Natural killer cell (primary cell): Measurements from ENCODE around the gene SHROOM3. TPM values are rescaled to one million over a fixed set of nuclear protein-coding genes. Genes with fewer than 3 reads are reported as not detected.

Experiments
- ATAC-seq, 3 donors: fragments of 150-1000 bp in 2 of 3; fragments of 200-7000 bp in 1 of 3; cut with Tn5 transposase; 1 replicate in 1 of 3; 2 replicates in 2 of 3; pipeline ENCODE4 v1.10.0; 2021; ENCODE audit warnings: mild to moderate bottlenecking in 2 of 3, moderate library complexity in 2 of 3
- DNase-seq, 2 donors: peaks; one replicate each; pipeline versions ENCODE4 v3.0.0 to v3.0.0-alpha.2; 2013 to 2021; ENCODE audit warnings: mixed read lengths in 1 of 2
- H3K27ac ChIP-seq: one replicate; pipeline ENCODE4 v1.5.1; 2013; ENCODE audit warnings: mild to moderate bottlenecking, low read length
- H3K27me3 ChIP-seq: one replicate; pipeline ENCODE4 v1.6.1; 2013; ENCODE audit warnings: low read length; ENCODE audit not compliant: control insufficient read depth, insufficient read depth
- H3K36me3 ChIP-seq: one replicate; pipeline ENCODE4 v1.6.1; 2013; ENCODE audit warnings: low read length; ENCODE audit not compliant: control insufficient read depth, insufficient read depth
- H3K4me1 ChIP-seq: one replicate; pipeline ENCODE4 v1.6.1; 2013; ENCODE audit warnings: low read length; ENCODE audit not compliant: control insufficient read depth, insufficient read depth
- H3K4me3 ChIP-seq: one replicate; pipeline ENCODE4 v1.5.1; 2013; ENCODE audit warnings: low read length
- H3K9me3 ChIP-seq: one replicate; pipeline ENCODE4 v1.6.1; 2013; ENCODE audit warnings: low read length; ENCODE audit not compliant: control insufficient read depth, insufficient read depth
- H3K27ac Mint-ChIP-seq, 2 donors: one replicate each; pipeline ENCODE4 v1.8.0; 2022; ENCODE audit warnings: mild to moderate bottlenecking in 2 of 2, mixed read lengths in 2 of 2, moderate library complexity in 1 of 2
- H3K27me3 Mint-ChIP-seq, 2 donors: one replicate each; pipeline ENCODE4 v1.8.0; 2022; ENCODE audit warnings: low read depth in 2 of 2, mixed read lengths in 2 of 2
- H3K36me3 Mint-ChIP-seq: one replicate; pipeline ENCODE4 v1.8.0; 2022; ENCODE audit warnings: mixed read lengths
- H3K4me1 Mint-ChIP-seq, 2 donors: one replicate each; pipeline ENCODE4 v1.8.0; 2022; ENCODE audit warnings: mixed read lengths in 2 of 2
- H3K4me3 Mint-ChIP-seq: one replicate; pipeline ENCODE4 v1.8.0; 2022; ENCODE audit warnings: mild to moderate bottlenecking, moderate library complexity, mixed read lengths
- H3K9me3 Mint-ChIP-seq, 2 donors: one replicate each; pipeline ENCODE4 v1.8.0; 2022; ENCODE audit warnings: mixed read lengths in 2 of 2
- WGBS: methylation state at CpG from one replicate; pipeline ENCODE4 v1.1.7; 2013; ENCODE audit warnings: missing lambda C conversion rate; ENCODE audit not compliant: insufficient coverage; 5-methylcytosine and 5-hydroxymethylcytosine counted together
- intact Hi-C: fragments of 100-400 bp; cut with micrococcal nuclease; formaldehyde crosslinking; loops from one replicate; pipeline ENCODE4 v1.14.2; 2022
- total RNA-seq, 4 donors: library from RNA; stranded (reverse); fragments of 120-200 nt in 1 of 4; gene quantifications; one replicate each; pipeline versions ENCODE4 v1.2.3 to v1.2.4, GENCODE V29; 2013 to 2022
- TF ChIP-seq, protein P1 (sequence below): fragments of 200-600 bp; IDR thresholded peaks from one replicate; pipeline ENCODE4 v1.8.0; 2022; ENCODE audit warnings: antibody characterized with exemption

Gene SHROOM3
- total RNA-seq, 3 donors from 2014 or later (not counting 1 experiment from before 2014, with no cell fraction given): 0.63 TPM; not detected in 2

DNA sequence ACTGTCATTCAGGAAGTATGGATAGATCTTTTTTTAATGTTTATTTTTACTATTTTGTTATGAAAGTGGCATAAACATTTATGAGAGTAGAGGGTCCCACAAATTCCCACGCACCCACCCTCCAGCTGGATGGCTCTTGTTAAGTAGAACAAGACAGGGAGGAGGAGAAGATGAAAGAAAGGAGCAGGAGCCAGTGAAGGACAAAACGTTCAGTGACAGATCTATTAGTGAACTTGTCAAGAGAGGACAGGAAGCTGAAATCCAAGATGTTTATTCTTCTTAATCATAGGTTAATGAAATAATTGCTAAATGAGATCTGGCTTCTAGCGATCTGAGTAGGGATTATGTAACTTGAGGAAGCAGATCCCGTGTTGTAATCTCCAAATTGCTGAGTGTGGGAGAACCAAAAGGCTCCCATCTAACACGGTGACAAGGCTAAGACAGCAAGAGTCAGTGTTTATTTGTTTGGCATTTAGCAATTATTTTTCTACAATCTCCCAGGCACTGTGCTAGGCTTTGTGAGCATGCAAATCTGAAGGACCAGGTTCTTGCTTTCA is 162.5 kb downstream of the SHROOM3 start:
- no peak overlapping the region for H3K27ac Mint-ChIP-seq
- Histone ChIP-seq H3K9me3 (no peaks in the 10 kb centered on the region), H3K4me1 (no peaks in the 10 kb centered on the region), H3K36me3 (no peaks in the 10 kb centered on the region), H3K27ac (no peak overlapping the region), H3K27me3 (no peaks in the 10 kb centered on the region), H3K4me3 (no peak overlapping the region)
- no peaks in the 10 kb centered on the region for H3K36me3 Mint-ChIP-seq
- ATAC-seq (no peak), DNase-seq (no peak)
- TF ChIP-seq, protein P1, sequence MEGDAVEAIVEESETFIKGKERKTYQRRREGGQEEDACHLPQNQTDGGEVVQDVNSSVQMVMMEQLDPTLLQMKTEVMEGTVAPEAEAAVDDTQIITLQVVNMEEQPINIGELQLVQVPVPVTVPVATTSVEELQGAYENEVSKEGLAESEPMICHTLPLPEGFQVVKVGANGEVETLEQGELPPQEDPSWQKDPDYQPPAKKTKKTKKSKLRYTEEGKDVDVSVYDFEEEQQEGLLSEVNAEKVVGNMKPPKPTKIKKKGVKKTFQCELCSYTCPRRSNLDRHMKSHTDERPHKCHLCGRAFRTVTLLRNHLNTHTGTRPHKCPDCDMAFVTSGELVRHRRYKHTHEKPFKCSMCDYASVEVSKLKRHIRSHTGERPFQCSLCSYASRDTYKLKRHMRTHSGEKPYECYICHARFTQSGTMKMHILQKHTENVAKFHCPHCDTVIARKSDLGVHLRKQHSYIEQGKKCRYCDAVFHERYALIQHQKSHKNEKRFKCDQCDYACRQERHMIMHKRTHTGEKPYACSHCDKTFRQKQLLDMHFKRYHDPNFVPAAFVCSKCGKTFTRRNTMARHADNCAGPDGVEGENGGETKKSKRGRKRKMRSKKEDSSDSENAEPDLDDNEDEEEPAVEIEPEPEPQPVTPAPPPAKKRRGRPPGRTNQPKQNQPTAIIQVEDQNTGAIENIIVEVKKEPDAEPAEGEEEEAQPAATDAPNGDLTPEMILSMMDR: no peak
- intact Hi-C loops: no loop called here
- peaks cover 6 to 7% of the 10 kb centered on the region in 2 donors for H3K27me3 Mint-ChIP-seq
- H3K4me1 Mint-ChIP-seq: peaks cover 0 to 4% of the 10 kb centered on the region in 2 donors
- H3K9me3 Mint-ChIP-seq: no peaks in the 10 kb centered on the region
- WGBS: 82% methylated on average over 5 of the region's 5 CpGs
- H3K4me3 Mint-ChIP-seq: no peak overlapping the region

DNA sequence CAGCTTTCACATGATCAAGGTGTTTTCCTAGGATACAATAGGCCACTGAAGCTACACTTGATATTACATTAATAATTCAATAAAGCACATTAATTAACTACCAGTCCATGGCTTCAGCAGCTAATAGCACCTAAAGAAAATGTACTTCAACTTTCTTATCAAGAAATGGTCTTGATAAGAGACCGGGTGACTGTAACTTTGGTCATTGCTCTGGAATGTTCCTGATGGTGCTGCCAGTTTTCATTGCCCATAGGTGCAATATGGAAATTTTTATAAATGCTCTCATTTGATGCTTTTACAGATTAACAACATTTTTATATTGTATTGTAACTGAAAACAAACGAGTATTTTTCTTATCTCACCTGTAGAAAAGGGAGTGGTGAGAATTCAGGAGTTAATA is 165.4 kb downstream of the SHROOM3 start:
- no peaks in the 10 kb centered on the region for H3K9me3 Mint-ChIP-seq
- intact Hi-C loops: no loop called here
- Histone ChIP-seq H3K27ac (no peak overlapping the region), H3K4me3 (no peak overlapping the region), H3K27me3 (no peaks in the 10 kb centered on the region), H3K4me1 (no peaks in the 10 kb centered on the region), H3K36me3 (no peaks in the 10 kb centered on the region), H3K9me3 (no peaks in the 10 kb centered on the region)
- H3K4me3 Mint-ChIP-seq: no peak overlapping the region
- DNase-seq: no peak
- no peak for ATAC-seq
- 89% methylated on average over 1 of the region's 2 CpGs for WGBS
- H3K27me3 Mint-ChIP-seq: peaks cover 7 to 10% of the 10 kb centered on the region in 2 donors
- no peak overlapping the region for H3K27ac Mint-ChIP-seq
- H3K36me3 Mint-ChIP-seq: no peaks in the 10 kb centered on the region
- H3K4me1 Mint-ChIP-seq: peaks cover 0 to 4% of the 10 kb centered on the region in 2 donors
- TF ChIP-seq, protein P1: no peak

DNA sequence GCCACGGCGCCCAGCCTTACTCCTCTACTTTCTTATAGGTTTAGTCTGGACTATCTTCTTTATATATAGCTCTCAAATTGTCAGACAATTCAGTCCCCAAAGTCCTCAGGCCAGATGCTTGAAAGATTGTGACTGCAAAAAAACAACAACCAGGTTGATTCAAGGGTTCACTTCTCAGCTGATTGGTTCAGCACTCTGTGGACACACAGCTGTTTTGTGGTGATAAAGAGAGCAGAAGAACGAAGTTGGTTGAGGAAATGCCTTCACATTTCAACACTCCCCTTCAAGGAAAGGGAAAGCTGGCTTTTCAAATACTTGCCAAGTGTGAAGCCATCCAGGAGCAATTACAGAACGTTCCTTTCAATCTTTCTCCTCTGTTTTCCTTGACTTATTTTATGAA is 166.8 kb downstream of the SHROOM3 start:
- Mint-ChIP-seq H3K27me3 (peaks cover 7 to 10% of the 10 kb centered on the region in 2 donors), H3K9me3 (no peaks in the 10 kb centered on the region), H3K4me3 (no peak overlapping the region), H3K27ac (no peak overlapping the region), H3K36me3 (no peaks in the 10 kb centered on the region), H3K4me1 (peaks cover 0 to 4% of the 10 kb centered on the region in 2 donors)
- ATAC-seq (no peak), DNase-seq (no peak)
- Histone ChIP-seq H3K9me3 (no peaks in the 10 kb centered on the region), H3K4me3 (no peak overlapping the region), H3K27ac (no peak overlapping the region), H3K4me1 (no peaks in the 10 kb centered on the region), H3K36me3 (no peaks in the 10 kb centered on the region), H3K27me3 (no peaks in the 10 kb centered on the region)
- WGBS: 50% methylated on average over 2 of the region's 4 CpGs
- TF ChIP-seq, protein P1: no peak
- intact Hi-C loops: no loop called here

DNA sequence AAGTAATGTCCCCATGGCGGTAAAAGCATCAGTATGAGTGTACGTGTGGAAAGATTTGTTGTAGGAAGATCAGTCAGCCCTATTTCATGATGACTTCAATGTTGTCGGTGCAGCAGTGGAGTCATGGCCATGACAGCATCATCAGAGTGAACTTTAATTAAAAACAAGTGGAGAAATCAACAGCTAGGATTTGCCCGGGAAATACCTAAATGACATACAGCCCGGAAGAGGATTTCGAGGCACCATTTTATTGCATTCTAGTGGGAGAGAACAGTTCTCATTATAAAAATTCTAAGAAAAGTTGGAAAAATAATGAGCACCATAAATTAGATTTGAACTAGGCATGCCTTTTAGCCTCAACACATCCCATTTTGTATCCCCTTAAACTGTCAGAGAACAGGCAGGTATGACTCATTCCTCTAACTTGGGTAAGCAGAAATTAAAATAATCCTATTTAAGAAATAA is 170.1 kb downstream of the SHROOM3 start:
- ATAC-seq (no peak), DNase-seq (no peak)
- intact Hi-C loops: no loop called here
- H3K36me3 ChIP-seq: no peaks in the 10 kb centered on the region
- no peaks in the 10 kb centered on the region for H3K27me3 ChIP-seq
- no peaks in the 10 kb centered on the region for H3K4me1 Mint-ChIP-seq
- no peaks in the 10 kb centered on the region for H3K9me3 Mint-ChIP-seq
- H3K9me3 ChIP-seq: no peaks in the 10 kb centered on the region
- no peak overlapping the region for H3K27ac Mint-ChIP-seq
- H3K27ac ChIP-seq: no peak overlapping the region
- no peak overlapping the region for H3K4me3 Mint-ChIP-seq
- peaks cover 0 to 4% of the 10 kb centered on the region in 2 donors for H3K27me3 Mint-ChIP-seq
- WGBS: 93% methylated on average over 6 of the region's 6 CpGs
- H3K4me1 ChIP-seq: no peaks in the 10 kb centered on the region
- H3K4me3 ChIP-seq: no peak overlapping the region
- no peaks in the 10 kb centered on the region for H3K36me3 Mint-ChIP-seq
- TF ChIP-seq, protein P1: no peak
